ENCODE data around the gene DMD. TPM values are rescaled to one million over a fixed set of nuclear protein-coding genes. Genes with fewer than 3 reads are reported as not detected.
A peak's percentile ranks its signal among the peaks of the same experiment; 100 is the strongest.

DMD gene
- total RNA-seq, 1 donor from 2014 or later: 143 TPM

DNA sequence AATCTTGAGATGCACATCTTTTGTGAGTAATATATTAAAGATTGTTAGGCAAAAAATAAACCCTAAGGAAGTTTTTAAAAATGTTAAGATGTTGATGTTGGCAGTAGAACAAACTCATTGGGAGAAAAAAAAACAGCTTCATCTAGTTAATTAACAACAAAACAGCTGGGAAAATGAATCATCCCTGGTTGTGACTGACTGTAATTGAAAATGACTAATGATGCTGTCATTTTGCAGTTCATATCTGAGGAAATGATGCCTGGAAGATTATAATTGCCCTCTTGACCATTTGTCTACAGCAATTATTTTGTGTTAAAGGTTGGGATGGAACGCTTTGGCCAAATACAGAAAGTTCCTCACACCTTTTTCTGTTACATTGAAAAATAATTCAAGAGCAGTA lies 1379.1 kb downstream of the DMD start:
- intact Hi-C loops (cut with micrococcal nuclease): no loop called here
- Histone ChIP-seq H3K4me3 (no peak overlapping the region), H3K27ac (replicated peaks) (no peak overlapping the region), H3K9me3 (replicated peaks) (no peaks in the 10 kb centered on the region), H3K4me1 (no peaks in the 10 kb centered on the region), H3K36me3 (no peaks in the 10 kb centered on the region), H3K27me3 (ENCODE audit: low read depth) (no peaks in the 10 kb centered on the region)
- TF ChIP-seq, protein P1, sequence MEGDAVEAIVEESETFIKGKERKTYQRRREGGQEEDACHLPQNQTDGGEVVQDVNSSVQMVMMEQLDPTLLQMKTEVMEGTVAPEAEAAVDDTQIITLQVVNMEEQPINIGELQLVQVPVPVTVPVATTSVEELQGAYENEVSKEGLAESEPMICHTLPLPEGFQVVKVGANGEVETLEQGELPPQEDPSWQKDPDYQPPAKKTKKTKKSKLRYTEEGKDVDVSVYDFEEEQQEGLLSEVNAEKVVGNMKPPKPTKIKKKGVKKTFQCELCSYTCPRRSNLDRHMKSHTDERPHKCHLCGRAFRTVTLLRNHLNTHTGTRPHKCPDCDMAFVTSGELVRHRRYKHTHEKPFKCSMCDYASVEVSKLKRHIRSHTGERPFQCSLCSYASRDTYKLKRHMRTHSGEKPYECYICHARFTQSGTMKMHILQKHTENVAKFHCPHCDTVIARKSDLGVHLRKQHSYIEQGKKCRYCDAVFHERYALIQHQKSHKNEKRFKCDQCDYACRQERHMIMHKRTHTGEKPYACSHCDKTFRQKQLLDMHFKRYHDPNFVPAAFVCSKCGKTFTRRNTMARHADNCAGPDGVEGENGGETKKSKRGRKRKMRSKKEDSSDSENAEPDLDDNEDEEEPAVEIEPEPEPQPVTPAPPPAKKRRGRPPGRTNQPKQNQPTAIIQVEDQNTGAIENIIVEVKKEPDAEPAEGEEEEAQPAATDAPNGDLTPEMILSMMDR (IDR thresholded peaks at IDR 0.05; ENCODE audit: borderline replicate concordance): no peak
- DNase-seq: no peak

DNA sequence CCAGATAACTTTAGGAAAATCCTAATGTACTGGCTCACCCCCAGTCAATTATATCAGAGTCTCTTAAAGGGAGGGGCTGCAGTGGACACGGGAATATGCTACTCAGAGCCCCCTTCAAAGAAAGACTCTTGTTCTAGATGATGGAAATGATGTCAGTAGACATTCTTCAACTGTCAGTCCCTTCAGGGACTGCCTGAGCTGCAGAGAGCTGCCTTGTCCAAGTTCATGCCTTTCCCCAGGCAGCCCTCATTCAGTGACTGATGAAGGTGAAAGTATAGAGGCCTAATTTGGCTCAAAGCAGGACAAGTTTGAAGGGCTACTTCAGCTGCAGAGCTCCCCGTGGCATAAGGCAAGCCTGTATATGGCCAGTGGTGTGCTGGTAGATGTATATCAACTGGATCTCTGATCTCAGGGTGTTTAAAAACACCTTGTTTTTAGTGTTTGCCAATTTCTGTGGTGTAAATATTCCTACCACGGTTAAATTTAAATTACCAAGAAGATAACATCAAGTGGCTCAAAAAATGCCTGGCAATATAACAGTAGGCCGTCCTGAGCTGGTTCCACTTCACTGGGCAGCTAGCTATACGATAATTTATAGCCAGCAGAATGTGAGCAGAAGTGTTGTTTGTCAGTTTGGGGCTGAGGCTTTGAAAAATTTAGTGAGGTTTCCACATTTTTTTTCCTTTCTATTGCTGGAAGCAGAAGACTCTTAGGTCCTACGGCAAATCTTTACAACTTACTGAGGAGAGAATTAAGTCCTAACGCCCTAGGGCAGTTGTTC lies 1390.7 kb downstream of the DMD start:
- no peaks in the 10 kb centered on the region for H3K9me3 ChIP-seq (replicated peaks)
- no peaks in the 10 kb centered on the region for H3K4me1 ChIP-seq
- H3K27me3 ChIP-seq (ENCODE audit: low read depth): no peaks in the 10 kb centered on the region
- no peak overlapping the region for H3K4me3 ChIP-seq
- no peak overlapping the region for H3K27ac ChIP-seq (replicated peaks)
- TF ChIP-seq, protein P1 (IDR thresholded peaks at IDR 0.05; ENCODE audit: borderline replicate concordance): no peak
- H3K36me3 ChIP-seq: no peaks in the 10 kb centered on the region
- intact Hi-C loops (cut with micrococcal nuclease): no loop called here
- no peak for DNase-seq

DNA sequence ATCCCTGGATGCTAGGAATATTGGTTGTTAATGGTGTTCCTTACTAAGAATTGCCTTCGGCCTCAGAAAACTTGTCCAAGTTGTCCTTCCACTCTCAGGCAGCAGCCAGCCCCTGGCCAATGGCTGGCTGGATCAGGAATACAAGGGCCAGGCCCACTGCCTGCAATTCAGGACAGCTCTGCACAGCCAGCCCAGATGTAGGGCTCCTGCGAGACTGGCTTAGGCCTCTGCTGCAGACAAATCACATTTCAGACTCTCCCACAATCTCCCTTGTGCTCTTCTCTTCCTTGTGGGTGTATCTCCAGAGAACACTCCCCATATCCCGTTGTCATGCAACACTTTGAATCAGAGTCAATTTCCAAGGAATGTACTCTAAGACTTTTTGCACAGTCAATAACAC lies 1391.9 kb downstream of the DMD start:
- no peaks in the 10 kb centered on the region for H3K4me1 ChIP-seq
- peak; percentile 13 for DNase-seq
- no peaks in the 10 kb centered on the region for H3K9me3 ChIP-seq (replicated peaks)
- H3K36me3 ChIP-seq: no peaks in the 10 kb centered on the region
- intact Hi-C loops (cut with micrococcal nuclease): no loop called here
- H3K4me3 ChIP-seq: no peak overlapping the region
- no peaks in the 10 kb centered on the region for H3K27me3 ChIP-seq (ENCODE audit: low read depth)
- H3K27ac ChIP-seq (replicated peaks): no peak overlapping the region
- TF ChIP-seq, protein P1 (IDR thresholded peaks at IDR 0.05; ENCODE audit: borderline replicate concordance): no peak

DNA sequence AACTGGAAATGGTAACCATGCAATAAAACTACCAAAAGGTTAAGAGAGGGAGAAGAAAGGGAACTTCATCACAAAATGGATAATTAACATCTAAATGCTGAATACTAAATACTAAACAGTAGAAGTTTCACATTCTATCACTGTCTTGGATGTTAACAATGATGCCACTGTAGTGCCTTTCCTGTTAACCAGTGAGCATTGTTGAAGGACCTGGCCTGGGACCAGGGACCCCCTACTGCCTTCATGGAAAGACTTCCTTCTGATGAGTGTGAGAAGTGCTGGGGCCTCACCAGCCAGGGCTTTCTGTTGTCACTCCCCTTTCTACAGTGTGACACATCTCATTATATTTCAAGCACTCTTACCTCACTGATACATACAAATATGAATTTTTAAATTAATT lies 1400.2 kb downstream of the DMD start:
- H3K4me3 ChIP-seq: no peak overlapping the region
- H3K4me1 ChIP-seq: no peaks in the 10 kb centered on the region
- H3K9me3 ChIP-seq (replicated peaks): no peaks in the 10 kb centered on the region
- TF ChIP-seq, protein P1 (IDR thresholded peaks at IDR 0.05; ENCODE audit: borderline replicate concordance): no peak
- H3K27me3 ChIP-seq (ENCODE audit: low read depth): no peaks in the 10 kb centered on the region
- no peak for DNase-seq
- no peak overlapping the region for H3K27ac ChIP-seq (replicated peaks)
- no peaks in the 10 kb centered on the region for H3K36me3 ChIP-seq
- intact Hi-C loops (cut with micrococcal nuclease): no loop called here

- Histone ChIP-seq H3K9me3 (replicated peaks) (no peaks in the 10 kb centered on the region), H3K4me3 (no peak overlapping the region), H3K27me3 (ENCODE audit: low read depth) (no peaks in the 10 kb centered on the region), H3K4me1 (no peaks in the 10 kb centered on the region), H3K27ac (replicated peaks) (no peak overlapping the region), H3K36me3 (no peaks in the 10 kb centered on the region)
- no peak for DNase-seq
- TF ChIP-seq, protein P1 (IDR thresholded peaks at IDR 0.05; ENCODE audit: borderline replicate concordance): no peak
- intact Hi-C loops (cut with micrococcal nuclease): no loop called here
Measured at GRCh38 chrX:31808357-31808756, 1403.0 kb downstream of the DMD start.
